GM10248 (cell line): ENCODE measurements around the gene PLEKHA4.
A peak's percentile ranks its signal among the peaks of the same experiment; 100 is the strongest.
"Not testable (repeated sequence)": the region's sequence is repeated elsewhere in the genome, so short reads cannot be mapped to it uniquely, and the experiment has no call there.

Experiments used
- CTCF ChIA-PET: fragments of 300-600 bp; sonication (Branson Sonifier 250); formaldehyde crosslinking; extraction: SDS; loops from one replicate; lab custom pipeline; 2021; ENCODE audit warnings: antibody characterized with exemption; lab: Yijun Ruan, JAX
- POLR2A ChIA-PET: fragments of 350-650 bp; sonication (Branson Sonifier 250); formaldehyde crosslinking; extraction: SDS; loops from one replicate; lab custom pipeline; 2020; ENCODE audit warnings: antibody characterized with exemption; lab: Yijun Ruan, JAX
- DNase-seq: peaks from one replicate; pipeline ENCODE4 v3.0.0; 2012; ENCODE audit errors: extremely low spot score
- TF ChIP-seq, protein P1 (sequence below): IDR thresholded peaks from 2 replicates; pipeline ENCODE4 v1.5.1; 2012; ENCODE audit warnings: mild to moderate bottlenecking, low read depth; ENCODE audit errors: extremely low read depth, missing control alignments, control extremely low read depth

The PLEKHA4 gene

DNA sequence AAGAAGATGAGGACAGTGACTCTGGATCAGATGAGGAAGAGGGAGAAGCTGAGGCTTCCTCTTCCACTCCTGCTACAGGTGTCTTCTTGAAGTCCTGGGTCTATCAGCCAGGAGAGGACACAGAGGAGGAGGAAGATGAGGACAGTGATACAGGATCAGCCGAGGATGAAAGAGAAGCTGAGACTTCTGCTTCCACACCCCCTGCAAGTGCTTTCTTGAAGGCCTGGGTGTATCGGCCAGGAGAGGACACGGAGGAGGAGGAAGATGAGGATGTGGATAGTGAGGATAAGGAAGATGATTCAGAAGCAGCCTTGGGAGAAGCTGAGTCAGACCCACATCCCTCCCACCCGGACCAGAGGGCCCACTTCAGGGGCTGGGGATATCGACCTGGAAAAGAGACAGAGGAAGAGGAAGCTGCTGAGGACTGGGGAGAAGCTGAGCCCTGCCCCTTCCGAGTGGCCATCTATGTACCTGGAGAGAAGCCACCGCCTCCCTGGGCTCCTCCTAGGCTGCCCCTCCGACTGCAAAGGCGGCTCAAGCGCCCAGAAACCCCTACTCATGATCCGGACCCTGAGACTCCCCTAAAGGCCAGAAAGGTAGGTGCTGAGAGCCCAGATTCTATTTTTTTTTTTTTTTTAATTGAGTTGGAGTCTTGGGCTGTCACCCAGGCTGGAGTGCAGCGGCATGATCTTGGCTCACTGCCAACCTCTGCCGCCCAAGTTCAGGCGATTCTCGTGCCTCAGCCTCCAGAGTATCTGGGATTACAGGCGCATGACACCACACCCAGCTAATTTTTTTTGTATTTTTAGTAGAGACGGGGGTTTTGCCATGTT lies 6.1 kb upstream of the PLEKHA4 start:
- TF ChIP-seq, protein P1, sequence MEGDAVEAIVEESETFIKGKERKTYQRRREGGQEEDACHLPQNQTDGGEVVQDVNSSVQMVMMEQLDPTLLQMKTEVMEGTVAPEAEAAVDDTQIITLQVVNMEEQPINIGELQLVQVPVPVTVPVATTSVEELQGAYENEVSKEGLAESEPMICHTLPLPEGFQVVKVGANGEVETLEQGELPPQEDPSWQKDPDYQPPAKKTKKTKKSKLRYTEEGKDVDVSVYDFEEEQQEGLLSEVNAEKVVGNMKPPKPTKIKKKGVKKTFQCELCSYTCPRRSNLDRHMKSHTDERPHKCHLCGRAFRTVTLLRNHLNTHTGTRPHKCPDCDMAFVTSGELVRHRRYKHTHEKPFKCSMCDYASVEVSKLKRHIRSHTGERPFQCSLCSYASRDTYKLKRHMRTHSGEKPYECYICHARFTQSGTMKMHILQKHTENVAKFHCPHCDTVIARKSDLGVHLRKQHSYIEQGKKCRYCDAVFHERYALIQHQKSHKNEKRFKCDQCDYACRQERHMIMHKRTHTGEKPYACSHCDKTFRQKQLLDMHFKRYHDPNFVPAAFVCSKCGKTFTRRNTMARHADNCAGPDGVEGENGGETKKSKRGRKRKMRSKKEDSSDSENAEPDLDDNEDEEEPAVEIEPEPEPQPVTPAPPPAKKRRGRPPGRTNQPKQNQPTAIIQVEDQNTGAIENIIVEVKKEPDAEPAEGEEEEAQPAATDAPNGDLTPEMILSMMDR = no peak
- no peak for DNase-seq
- ChIA-PET CTCF (interaction anchor here (1.1 to 2.8 kb wide), 7 partner anchors 11 to 119 kb away, joined by 3 to 17 read pairs (median 7); partner anchors contain the start of genes BCAT2, GYS1, HSD17B14 and RUVBL2), POLR2A (interaction anchor here (0.5 to 5.3 kb wide), 23 partner anchors 9 to 1601 kb away, joined by 3 to 67 read pairs (median 6); partner anchors contain the start of genes BAX, DHDH, FTL and GYS1)

DNA sequence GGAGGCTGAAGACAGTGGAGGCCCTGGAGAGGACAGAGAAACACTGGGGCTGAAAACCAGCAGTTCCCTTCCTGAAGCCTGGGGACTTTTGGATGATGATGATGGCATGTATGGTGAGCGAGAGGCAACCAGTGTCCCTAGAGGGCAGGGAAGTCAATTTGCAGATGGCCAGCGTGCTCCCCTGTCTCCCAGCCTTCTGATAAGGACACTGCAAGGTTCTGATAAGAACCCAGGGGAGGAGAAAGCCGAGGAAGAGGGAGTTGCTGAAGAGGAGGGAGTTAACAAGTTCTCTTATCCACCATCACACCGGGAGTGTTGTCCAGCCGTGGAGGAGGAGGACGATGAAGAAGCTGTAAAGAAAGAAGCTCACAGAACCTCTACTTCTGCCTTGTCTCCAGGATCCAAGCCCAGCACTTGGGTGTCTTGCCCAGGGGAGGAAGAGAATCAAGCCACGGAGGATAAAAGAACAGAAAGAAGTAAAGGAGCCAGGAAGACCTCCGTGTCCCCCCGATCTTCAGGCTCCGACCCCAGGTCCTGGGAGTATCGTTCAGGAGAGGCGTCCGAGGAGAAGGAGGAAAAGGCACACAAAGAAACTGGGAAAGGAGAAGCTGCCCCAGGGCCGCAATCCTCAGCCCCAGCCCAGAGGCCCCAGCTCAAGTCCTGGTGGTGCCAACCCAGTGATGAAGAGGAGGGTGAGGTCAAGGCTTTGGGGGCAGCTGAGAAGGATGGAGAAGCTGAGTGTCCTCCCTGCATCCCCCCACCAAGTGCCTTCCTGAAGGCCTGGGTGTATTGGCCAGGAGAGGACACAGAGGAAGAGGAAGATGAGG lies 5.3 kb upstream of the PLEKHA4 start:
- DNase-seq = no peak
- CTCF ChIA-PET = interaction anchor here (1.1 to 2.2 kb wide), 7 partner anchors 12 to 120 kb away, joined by 3 to 10 read pairs (median 6); partner anchors contain the start of genes BCAT2, GYS1, HSD17B14 and RUVBL2
- TF ChIP-seq, protein P1 = no peak

DNA sequence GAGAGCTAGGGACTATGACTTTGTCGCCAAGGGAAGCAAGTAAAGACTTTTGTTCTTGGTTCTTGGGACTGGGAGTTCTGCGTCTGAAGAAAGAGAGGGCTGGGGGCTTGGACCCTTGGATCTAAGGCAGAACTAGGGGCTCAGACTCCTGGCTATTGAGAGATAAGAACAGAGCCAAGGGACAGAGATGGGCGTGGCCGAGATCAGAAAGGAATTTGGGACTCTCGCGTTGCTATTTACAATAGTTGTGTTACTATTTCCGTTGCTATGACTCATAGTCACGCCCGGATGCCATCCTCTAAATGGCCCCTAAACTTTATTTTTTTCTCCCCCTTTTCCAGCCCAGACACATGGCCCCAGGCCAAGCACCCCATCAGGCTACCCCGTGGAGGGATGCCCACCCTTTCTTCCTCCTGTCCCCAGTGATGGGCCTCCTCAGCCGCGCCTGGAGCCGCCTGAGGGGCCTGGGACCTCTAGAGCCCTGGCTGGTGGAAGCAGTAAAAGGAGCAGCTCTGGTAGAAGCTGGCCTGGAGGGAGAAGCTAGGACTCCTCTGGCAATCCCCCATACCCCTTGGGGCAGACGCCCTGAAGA lies 4.6 kb upstream of the PLEKHA4 start:
- TF ChIP-seq, protein P1 = no peak
- peak; percentile 80 for DNase-seq
- ChIA-PET POLR2A (interaction anchor here (0.5 to 5.3 kb wide), 21 partner anchors 8 to 152 kb away, joined by 3 to 67 read pairs (median 9); partner anchors contain the start of genes BCAT2, DHDH, FTL and GYS1), CTCF (interaction anchor here (1.6 to 2.2 kb wide), 3 partner anchors 30 to 98 kb away, joined by 5 to 10 read pairs (median 9); no protein-coding TSS in a partner anchor)

More for the DNA sequence above, 5.3 kb upstream of the PLEKHA4 start:
- POLR2A ChIA-PET = interaction anchor here (0.6 to 5.3 kb wide), 15 partner anchors 11 to 119 kb away, joined by 3 to 67 read pairs (median 9); partner anchors contain the start of genes DHDH, FTL, GYS1 and NUCB1

DNA sequence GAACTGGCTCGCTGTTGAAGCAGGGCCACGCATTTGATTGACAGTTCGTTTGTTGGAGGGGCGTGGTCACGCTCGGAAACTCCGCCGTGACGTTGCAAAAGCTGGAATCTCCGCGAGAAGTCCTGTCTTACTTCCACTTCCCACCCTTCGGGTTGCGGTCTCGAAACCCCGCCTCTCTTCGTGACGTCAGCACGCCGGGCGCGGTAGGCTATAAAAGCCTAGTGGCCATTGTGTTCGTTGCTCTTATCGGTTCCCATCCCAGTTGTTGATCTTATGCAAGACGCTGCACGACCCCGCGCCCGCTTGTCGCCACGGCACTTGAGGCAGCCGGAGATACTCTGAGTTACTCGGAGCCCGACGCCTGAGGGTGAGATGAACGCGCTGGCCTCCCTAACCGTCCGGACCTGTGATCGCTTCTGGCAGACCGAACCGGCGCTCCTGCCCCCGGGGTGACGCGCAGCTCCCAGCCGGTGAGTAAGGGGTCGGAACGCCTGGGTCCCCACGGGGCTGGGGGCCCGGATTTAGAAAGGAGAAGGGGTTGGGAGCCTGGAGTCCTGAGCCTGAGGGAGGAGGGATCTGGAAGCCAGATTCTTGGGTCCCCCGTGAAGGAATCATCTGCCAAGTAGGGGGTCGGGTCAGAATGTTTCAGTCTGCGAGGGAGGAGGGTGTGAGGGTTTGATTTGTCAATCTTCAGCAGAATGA lies 3.9 kb upstream of the PLEKHA4 start, which contains the start of gene PPP1R15A:
TSS of gene PPP1R15A (plus strand) at position 240 of the 702 bp plus-strand sequence. CDS start 813 bp downstream, outside the sequence.
- POLR2A ChIA-PET = interaction anchor here (0.5 to 5.3 kb wide), 33 partner anchors 8 to 259 kb away, joined by 3 to 67 read pairs (median 4); partner anchors contain the start of genes BCAT2, DHDH, FTL and GYS1
- CTCF ChIA-PET = interaction anchor here (0.7 to 2.2 kb wide), 5 partner anchors 30 to 127 kb away, joined by 3 to 10 read pairs (median 5); no protein-coding TSS in a partner anchor
- peak; percentile 97 for DNase-seq

DNA sequence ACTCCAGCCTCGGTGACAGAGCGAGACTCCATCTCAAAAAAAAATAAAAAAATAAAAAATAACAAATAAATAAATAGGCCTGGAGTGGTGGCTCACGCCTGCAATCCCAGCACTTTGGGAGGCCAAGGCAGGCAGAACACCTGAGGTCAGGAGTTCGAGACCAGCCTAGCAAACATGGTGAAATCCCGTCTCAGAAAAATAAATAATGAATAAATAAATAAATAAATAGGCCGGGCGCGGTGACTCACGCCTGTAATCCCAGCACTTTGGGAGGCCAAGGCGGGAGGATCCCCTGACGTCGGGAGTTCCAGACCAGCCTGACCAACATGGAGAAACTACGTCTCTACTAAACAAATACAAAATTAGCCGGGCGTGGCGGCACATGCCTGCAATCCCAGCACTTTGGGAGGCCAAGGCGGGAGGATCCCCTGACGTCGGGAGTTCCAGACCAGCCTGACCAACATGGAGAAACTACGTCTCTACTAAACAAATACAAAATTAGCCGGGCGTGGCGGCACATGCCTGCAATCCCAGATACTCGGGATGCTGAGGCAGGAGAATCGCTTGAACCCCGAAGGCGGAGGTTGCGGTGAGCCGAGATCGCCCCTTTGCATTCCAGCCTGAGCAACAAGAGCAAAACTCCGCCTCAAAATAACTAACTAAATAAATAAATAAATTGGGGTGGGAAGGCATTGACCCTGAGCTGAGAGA lies 3.2 kb upstream of the PLEKHA4 start:
- POLR2A ChIA-PET = interaction anchor here (0.6 to 5.3 kb wide), 28 partner anchors 10 to 260 kb away, joined by 3 to 67 read pairs (median 4); partner anchors contain the start of genes DHDH, FTL, GYS1 and NUCB1
- CTCF ChIA-PET = interaction anchor here (0.7 to 2.2 kb wide), 3 partner anchors 29 to 128 kb away, joined by 3 to 9 read pairs (median 4); no protein-coding TSS in a partner anchor
- not testable (repeated sequence) for DNase-seq

More for the DNA sequence above, 3.9 kb upstream of the PLEKHA4 start, which contains the start of gene PPP1R15A:
- TF ChIP-seq, protein P1 = no peak
